ENCODE results near the gene APPBP2.

DNA sequence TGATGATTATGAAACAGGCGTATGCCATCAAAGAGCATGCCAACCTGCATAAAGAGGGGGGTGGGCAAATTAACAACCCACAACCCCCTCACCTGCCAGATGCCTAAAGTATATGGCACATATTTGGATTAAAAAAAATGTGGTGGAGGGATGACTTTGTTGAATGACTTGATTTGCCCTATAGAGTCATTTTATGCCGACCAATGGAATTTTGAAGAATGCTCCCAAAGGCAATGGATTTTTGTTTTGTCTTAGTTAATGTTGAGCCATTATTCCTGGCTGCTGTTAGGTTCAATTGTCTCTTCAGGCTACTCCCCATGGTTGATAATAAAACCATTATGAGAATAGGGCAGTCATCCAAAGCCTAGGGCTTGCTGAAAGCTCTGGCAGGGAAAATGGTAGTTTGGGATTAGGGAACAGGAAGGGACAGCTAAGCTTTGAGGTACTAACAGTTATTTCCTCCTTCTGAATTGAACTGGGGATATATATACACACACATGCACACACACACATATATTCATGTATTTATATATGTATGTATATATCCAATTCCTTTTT lies 109.6 kb downstream of the APPBP2 start:
- TF ChIP-seq, protein P1, sequence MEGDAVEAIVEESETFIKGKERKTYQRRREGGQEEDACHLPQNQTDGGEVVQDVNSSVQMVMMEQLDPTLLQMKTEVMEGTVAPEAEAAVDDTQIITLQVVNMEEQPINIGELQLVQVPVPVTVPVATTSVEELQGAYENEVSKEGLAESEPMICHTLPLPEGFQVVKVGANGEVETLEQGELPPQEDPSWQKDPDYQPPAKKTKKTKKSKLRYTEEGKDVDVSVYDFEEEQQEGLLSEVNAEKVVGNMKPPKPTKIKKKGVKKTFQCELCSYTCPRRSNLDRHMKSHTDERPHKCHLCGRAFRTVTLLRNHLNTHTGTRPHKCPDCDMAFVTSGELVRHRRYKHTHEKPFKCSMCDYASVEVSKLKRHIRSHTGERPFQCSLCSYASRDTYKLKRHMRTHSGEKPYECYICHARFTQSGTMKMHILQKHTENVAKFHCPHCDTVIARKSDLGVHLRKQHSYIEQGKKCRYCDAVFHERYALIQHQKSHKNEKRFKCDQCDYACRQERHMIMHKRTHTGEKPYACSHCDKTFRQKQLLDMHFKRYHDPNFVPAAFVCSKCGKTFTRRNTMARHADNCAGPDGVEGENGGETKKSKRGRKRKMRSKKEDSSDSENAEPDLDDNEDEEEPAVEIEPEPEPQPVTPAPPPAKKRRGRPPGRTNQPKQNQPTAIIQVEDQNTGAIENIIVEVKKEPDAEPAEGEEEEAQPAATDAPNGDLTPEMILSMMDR (optimal IDR thresholded peaks at IDR 0.05 in 1 of 3, IDR thresholded peaks at IDR 0.05 in 1 of 3, conservative IDR thresholded peaks at IDR 0.05 in 1 of 3; ENCODE audit: extremely low read depth in 1 of 3, insufficient read depth in 2 of 3, low read length in 3 of 3): no peak
- no peak for TF ChIP-seq EZH2 (IDR thresholded peaks at IDR 0.05; ENCODE audit: low read length)

Data from keratinocyte (primary cell).